Measurements from ENCODE around the gene DHDH.
A peak's percentile ranks its signal among the peaks of the same experiment; 100 is the strongest.

The DHDH gene

DNA sequence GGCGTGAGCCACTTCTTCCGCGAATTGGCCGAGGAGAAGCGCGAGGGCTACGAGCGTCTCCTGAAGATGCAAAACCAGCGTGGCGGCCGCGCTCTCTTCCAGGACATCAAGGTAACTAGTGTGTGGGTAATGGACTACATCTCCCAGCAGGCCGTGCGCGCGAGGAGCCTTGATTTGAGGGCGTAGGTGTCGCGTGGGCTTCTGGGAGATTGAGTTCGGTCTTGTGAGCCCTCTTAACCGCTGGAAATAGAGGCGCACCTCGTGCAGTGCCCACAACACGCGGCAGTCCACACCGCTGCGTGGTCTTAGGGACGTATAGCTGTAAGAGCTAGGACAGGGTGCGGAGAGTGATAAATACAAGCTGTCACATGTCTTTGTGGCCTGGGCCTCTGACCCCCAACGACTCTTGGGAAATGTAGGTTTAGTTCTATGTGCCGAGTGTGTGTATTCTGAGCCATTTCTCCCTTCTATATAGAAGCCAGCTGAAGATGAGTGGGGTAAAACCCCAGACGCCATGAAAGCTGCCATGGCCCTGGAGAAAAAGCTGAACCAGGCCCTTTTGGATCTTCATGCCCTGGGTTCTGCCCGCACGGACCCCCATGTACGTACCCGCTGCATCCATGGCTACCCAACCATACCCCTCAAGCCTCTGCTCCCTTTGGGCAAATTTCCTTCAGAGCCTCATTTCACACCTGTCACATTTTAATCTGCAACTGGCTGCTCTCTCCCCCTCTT lies 32.5 kb downstream of the DHDH start:
- H3K9me3 ChIP-seq (ENCODE audit: insufficient read depth, low read length, severe bottlenecking): no peaks in the 10 kb centered on the region
- H3K27me3 ChIP-seq (ENCODE audit: insufficient read depth, low read length, poor library complexity): no peaks in the 10 kb centered on the region
- DNase-seq (peak; percentile 92), ATAC-seq (ENCODE audit: insufficient read depth, low read depth) (peak; percentile 67)
- peak overlapping the region; percentile 93 for H3K27ac ChIP-seq (ENCODE audit: low read length)
- H3K79me2 ChIP-seq (ENCODE audit: insufficient read depth, low read length): peaks cover 22% of the 10 kb centered on the region
- TF ChIP-seq CTCF (IDR thresholded peaks at IDR 0.05; ENCODE audit: borderline replicate concordance, extremely low read depth, low read length, poor library complexity, severe bottlenecking) (no peak), EZH2 (IDR thresholded peaks at IDR 0.05; ENCODE audit: borderline replicate concordance, low read depth, low read length, severe bottlenecking) (no peak)
- H3K4me2 ChIP-seq (ENCODE audit: insufficient read depth, low read length): peak overlapping the region; percentile 99
- peaks cover 54% of the 10 kb centered on the region for H3K36me3 ChIP-seq (ENCODE audit: insufficient read depth, low read length)
- H3K4me3 ChIP-seq (ENCODE audit: low read depth in 1 of 2, low read length in 2 of 2): peak overlapping the region; percentile 73 to 98
- peak overlapping the region; percentile 77 for H2AFZ ChIP-seq (ENCODE audit: low read depth, low read length)
- H3K9ac ChIP-seq (ENCODE audit: low read depth, low read length): peak overlapping the region; percentile 80
- H3K4me1 ChIP-seq (ENCODE audit: insufficient read depth, low read length): peaks cover 42% of the 10 kb centered on the region
- H4K20me1 ChIP-seq (ENCODE audit: insufficient read depth, low read length): peaks cover 14% of the 10 kb centered on the region

DNA sequence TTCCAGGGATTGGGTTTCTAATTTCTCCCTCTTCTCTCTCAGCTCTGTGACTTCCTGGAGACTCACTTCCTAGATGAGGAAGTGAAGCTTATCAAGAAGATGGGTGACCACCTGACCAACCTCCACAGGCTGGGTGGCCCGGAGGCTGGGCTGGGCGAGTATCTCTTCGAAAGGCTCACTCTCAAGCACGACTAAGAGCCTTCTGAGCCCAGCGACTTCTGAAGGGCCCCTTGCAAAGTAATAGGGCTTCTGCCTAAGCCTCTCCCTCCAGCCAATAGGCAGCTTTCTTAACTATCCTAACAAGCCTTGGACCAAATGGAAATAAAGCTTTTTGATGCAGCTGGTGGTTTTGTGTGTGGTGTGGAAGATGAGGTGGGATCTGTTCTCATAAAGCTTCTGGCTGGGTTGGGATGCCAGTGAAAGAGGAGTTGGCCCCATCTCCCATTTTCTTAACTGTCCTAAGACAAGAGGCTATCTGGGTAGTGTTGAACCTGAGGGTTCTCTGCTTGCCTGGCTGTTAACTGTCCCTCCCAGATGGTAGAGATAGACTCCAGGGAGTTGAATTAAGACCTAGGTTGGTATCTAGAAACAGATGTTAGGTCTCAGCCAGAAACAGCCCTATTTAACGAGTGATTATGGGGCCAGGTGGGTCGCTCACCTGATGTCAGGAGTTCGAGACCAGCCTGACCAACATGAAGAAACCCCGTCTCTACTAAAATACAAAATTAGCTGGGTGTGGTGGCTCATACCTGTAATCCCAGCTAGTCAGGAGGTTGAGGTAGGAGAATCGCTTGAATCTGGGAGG lies 33.2 kb downstream of the DHDH start:
- ATAC-seq (ENCODE audit: insufficient read depth, low read depth): no peak
- Histone ChIP-seq H3K36me3 (ENCODE audit: insufficient read depth, low read length) (peaks cover 56% of the 10 kb centered on the region), H4K20me1 (ENCODE audit: insufficient read depth, low read length) (peaks cover 14% of the 10 kb centered on the region), H3K9me3 (ENCODE audit: insufficient read depth, low read length, severe bottlenecking) (no peaks in the 10 kb centered on the region), H3K79me2 (ENCODE audit: insufficient read depth, low read length) (peaks cover 22% of the 10 kb centered on the region), H2AFZ (ENCODE audit: low read depth, low read length) (no peak overlapping the region), H3K4me2 (ENCODE audit: insufficient read depth, low read length) (peak overlapping the region; percentile 99), H3K9ac (ENCODE audit: low read depth, low read length) (peak overlapping the region; percentile 80), H3K27ac (ENCODE audit: low read length) (peak overlapping the region; percentile 93), H3K4me3 (ENCODE audit: low read depth in 1 of 2, low read length in 2 of 2) (peak overlapping the region; percentile 73 to 98; a peak in 3 of 4 replicates), H3K27me3 (ENCODE audit: insufficient read depth, low read length, poor library complexity) (no peaks in the 10 kb centered on the region), H3K4me1 (ENCODE audit: insufficient read depth, low read length) (peaks cover 42% of the 10 kb centered on the region)
- DNase-seq: no peak
- TF ChIP-seq EZH2 (IDR thresholded peaks at IDR 0.05; ENCODE audit: borderline replicate concordance, low read depth, low read length, severe bottlenecking): no peak
- TF ChIP-seq CTCF (IDR thresholded peaks at IDR 0.05; ENCODE audit: borderline replicate concordance, extremely low read depth, low read length, poor library complexity, severe bottlenecking): no peak

DNA sequence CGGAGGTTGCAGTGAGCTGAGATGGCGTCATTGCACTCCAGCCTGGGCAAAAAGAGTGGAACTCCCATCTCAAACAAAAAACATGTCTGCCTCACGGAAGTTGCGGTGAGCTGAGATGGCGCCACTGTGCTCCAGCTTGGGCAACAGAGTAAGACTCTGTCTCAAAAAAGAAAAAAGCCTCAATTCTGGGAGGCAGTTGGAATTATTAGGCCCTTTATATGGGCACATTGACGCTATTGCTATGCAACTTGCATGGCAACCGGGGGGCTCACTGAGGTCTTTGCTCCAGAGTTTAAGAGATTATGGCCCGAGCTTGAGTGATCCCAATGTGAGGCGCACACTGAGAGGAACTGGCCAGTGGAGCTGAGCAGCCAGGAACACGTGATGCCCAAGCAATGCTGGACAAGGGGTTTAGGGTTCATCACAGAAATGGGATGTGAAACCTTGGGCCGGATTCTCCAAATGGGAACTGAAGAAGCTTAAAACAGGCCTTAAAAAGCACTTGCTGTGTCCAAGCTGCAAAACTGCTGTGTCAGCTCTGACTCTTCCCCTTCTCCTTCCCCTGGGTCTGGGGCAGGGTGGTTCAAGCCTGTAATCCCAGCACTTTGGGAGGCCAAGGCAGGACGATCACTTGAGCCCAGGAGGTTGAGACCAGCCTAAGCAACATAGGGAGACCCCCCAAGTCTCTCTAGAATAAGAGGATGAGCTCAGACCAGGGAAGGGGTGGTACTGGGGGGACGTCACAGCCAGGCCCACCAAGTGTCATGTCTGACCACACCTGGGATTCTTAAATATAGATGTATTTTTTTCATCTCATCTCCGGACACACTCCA lies 34.1 kb downstream of the DHDH start:
- Histone ChIP-seq H3K27me3 (ENCODE audit: insufficient read depth, low read length, poor library complexity) (no peaks in the 10 kb centered on the region), H3K4me3 (ENCODE audit: low read depth in 1 of 2, low read length in 2 of 2) (no peak overlapping the region), H3K36me3 (ENCODE audit: insufficient read depth, low read length) (peaks cover 56% of the 10 kb centered on the region), H3K79me2 (ENCODE audit: insufficient read depth, low read length) (peaks cover 22% of the 10 kb centered on the region), H3K4me1 (ENCODE audit: insufficient read depth, low read length) (peaks cover 42% of the 10 kb centered on the region), H3K9ac (ENCODE audit: low read depth, low read length) (no peak overlapping the region), H3K27ac (ENCODE audit: low read length) (no peak overlapping the region), H4K20me1 (ENCODE audit: insufficient read depth, low read length) (peaks cover 14% of the 10 kb centered on the region), H3K4me2 (ENCODE audit: insufficient read depth, low read length) (0 out of 2 replicates have a peak overlapping the region, but pooled peaks have one; percentile 99), H3K9me3 (ENCODE audit: insufficient read depth, low read length, severe bottlenecking) (no peaks in the 10 kb centered on the region), H2AFZ (ENCODE audit: low read depth, low read length) (no peak overlapping the region)
- ATAC-seq (ENCODE audit: insufficient read depth, low read depth) (no peak), DNase-seq (no peak)
- no peak for TF ChIP-seq EZH2 (IDR thresholded peaks at IDR 0.05; ENCODE audit: borderline replicate concordance, low read depth, low read length, severe bottlenecking)
- no peak for TF ChIP-seq CTCF (IDR thresholded peaks at IDR 0.05; ENCODE audit: borderline replicate concordance, extremely low read depth, low read length, poor library complexity, severe bottlenecking)

Measured in DND-41 (cell line).